Measurements from ENCODE around the gene CACNG5. TPM values are rescaled to one million over a fixed set of nuclear protein-coding genes. Genes with fewer than 3 reads are reported as not detected.
A peak's percentile ranks its signal among the peaks of the same experiment; 100 is the strongest.

CACNG5 gene
- total RNA-seq, 2 donors from 2014 or later: 1.8 TPM; not detected in 1

- no peaks in the 10 kb centered on the region for H3K36me3 Mint-ChIP-seq (ENCODE audit: low read depth)
- no peak overlapping the region for H3K27ac ChIP-seq (ENCODE audit: low read depth, low read length)
- no peak overlapping the region for H3K27ac Mint-ChIP-seq
- peaks cover 12% of the 10 kb centered on the region for H3K9me3 ChIP-seq (ENCODE audit: control insufficient read depth, low read length)
- no peak for TF ChIP-seq CTCF (conservative IDR thresholded peaks at IDR 0.05)
- peaks cover 17% of the 10 kb centered on the region for H3K9me3 Mint-ChIP-seq
- H3K4me1 Mint-ChIP-seq: no peaks in the 10 kb centered on the region
- H3K4me3 Mint-ChIP-seq: no peak overlapping the region
- DNase-seq: no peak
- no peak overlapping the region for H3K9ac ChIP-seq (ENCODE audit: extremely low read depth, low read length, poor library complexity, severe bottlenecking)
- H3K4me3 ChIP-seq (ENCODE audit: low read length): no peak overlapping the region
- WGBS, 2 experiments (ENCODE audit: insufficient coverage in 1 of 2, insufficient read length in 1 of 2): 90 to 100% methylated on average over 1 to 4 of the region's 6 CpGs
- H3K27me3 ChIP-seq (ENCODE audit: control insufficient read depth, insufficient read depth, low read length, poor library complexity, severe bottlenecking): no peaks in the 10 kb centered on the region
- no peaks in the 10 kb centered on the region for H3K4me1 ChIP-seq (ENCODE audit: control insufficient read depth, insufficient read depth, low read length)
- H3K36me3 ChIP-seq (ENCODE audit: control insufficient read depth, insufficient read depth, low read length): no peaks in the 10 kb centered on the region
- peaks cover 2% of the 10 kb centered on the region for H3K27me3 Mint-ChIP-seq (ENCODE audit: insufficient read depth)
Measured at GRCh38 chr17:66814026-66814425, 20.9 kb upstream of the CACNG5 start.

GRCh38 chr17:66814570-66814969 lies 20.3 kb upstream of the CACNG5 start:
- Mint-ChIP-seq H3K9me3 (peaks cover 17% of the 10 kb centered on the region), H3K27ac (no peak overlapping the region), H3K36me3 (ENCODE audit: low read depth) (no peaks in the 10 kb centered on the region), H3K4me1 (no peaks in the 10 kb centered on the region), H3K4me3 (no peak overlapping the region), H3K27me3 (ENCODE audit: insufficient read depth) (peaks cover 2% of the 10 kb centered on the region)
- Histone ChIP-seq H3K9ac (ENCODE audit: extremely low read depth, low read length, poor library complexity, severe bottlenecking) (no peak overlapping the region), H3K27ac (ENCODE audit: low read depth, low read length) (no peak overlapping the region), H3K36me3 (ENCODE audit: control insufficient read depth, insufficient read depth, low read length) (no peaks in the 10 kb centered on the region), H3K4me3 (ENCODE audit: low read length) (no peak overlapping the region), H3K4me1 (ENCODE audit: control insufficient read depth, insufficient read depth, low read length) (no peaks in the 10 kb centered on the region), H3K27me3 (ENCODE audit: control insufficient read depth, insufficient read depth, low read length, poor library complexity, severe bottlenecking) (no peaks in the 10 kb centered on the region), H3K9me3 (ENCODE audit: control insufficient read depth, low read length) (peaks cover 12% of the 10 kb centered on the region)
- peak; percentile 43 for DNase-seq
- 85 to 100% methylated on average over 1 to 3 of the region's 5 CpGs for WGBS, 2 experiments (ENCODE audit: insufficient coverage in 1 of 2, insufficient read length in 1 of 2)
- TF ChIP-seq CTCF (conservative IDR thresholded peaks at IDR 0.05): no peak

GRCh38 chr17:66817750-66818149 lies 17.2 kb upstream of the CACNG5 start:
- DNase-seq: no peak
- no peak for TF ChIP-seq CTCF (conservative IDR thresholded peaks at IDR 0.05)
- 89 to 97% methylated on average over 1 of the region's 1 CpG for WGBS, 2 experiments (ENCODE audit: insufficient coverage in 1 of 2, insufficient read length in 1 of 2)

More at GRCh38 chr17:66817750-66818149, 17.2 kb upstream of the CACNG5 start:
- Histone ChIP-seq H3K4me1 (ENCODE audit: control insufficient read depth, insufficient read depth, low read length) (no peaks in the 10 kb centered on the region), H3K27me3 (ENCODE audit: control insufficient read depth, insufficient read depth, low read length, poor library complexity, severe bottlenecking) (no peaks in the 10 kb centered on the region), H3K27ac (ENCODE audit: low read depth, low read length) (no peak overlapping the region), H3K9ac (ENCODE audit: extremely low read depth, low read length, poor library complexity, severe bottlenecking) (no peak overlapping the region), H3K36me3 (ENCODE audit: control insufficient read depth, insufficient read depth, low read length) (no peaks in the 10 kb centered on the region), H3K9me3 (ENCODE audit: control insufficient read depth, low read length) (peaks cover 12% of the 10 kb centered on the region), H3K4me3 (ENCODE audit: low read length) (no peak overlapping the region)
- Mint-ChIP-seq H3K4me3 (no peak overlapping the region), H3K27me3 (ENCODE audit: insufficient read depth) (peaks cover 2% of the 10 kb centered on the region), H3K27ac (no peak overlapping the region), H3K9me3 (peaks cover 17% of the 10 kb centered on the region), H3K36me3 (ENCODE audit: low read depth) (no peaks in the 10 kb centered on the region), H3K4me1 (no peaks in the 10 kb centered on the region)
